Peyer's patch (tissue), 4 donors: Measurements from ENCODE around the gene SLC4A1AP.

Experiments
- POLR2A ChIP-seq, 2 donors: fragments of 450-650 bp; IDR thresholded peaks; one replicate each; pipeline ENCODE4 v1.5.1; 2017; ENCODE audit warnings: antibody characterized with exemption in 2 of 2, mild to moderate bottlenecking in 2 of 2, moderate library complexity in 2 of 2
- TF ChIP-seq, protein P1 (sequence below), 6 experiments: fragments of 450-650 bp in 4 of 6; fragments of 200-600 bp in 2 of 6; sonication (generic) in 1 of 6; IDR thresholded peaks; one replicate each; pipeline ENCODE4 v1.5.1; 2017 to 2019; ENCODE audit warnings: antibody characterized with exemption in 6 of 6, mild to moderate bottlenecking in 3 of 6, moderate library complexity in 1 of 6

DNA sequence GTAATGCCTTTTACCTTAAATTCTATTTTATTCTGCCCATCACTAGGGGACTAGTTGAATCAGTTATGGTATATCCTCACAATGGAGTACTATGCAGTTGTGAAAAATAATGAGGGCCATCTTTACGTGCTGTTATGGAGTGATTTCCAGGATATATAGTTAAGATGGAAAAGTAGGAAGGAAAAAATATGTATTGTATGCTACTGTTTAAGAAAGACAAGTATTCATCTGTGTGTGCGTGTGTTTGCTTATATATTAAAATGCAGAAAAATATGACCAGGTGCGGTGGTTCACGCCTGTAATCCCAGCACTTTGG is 75.3 kb downstream of the SLC4A1AP start:
- no peak for TF ChIP-seq POLR2A (IDR thresholded peaks at IDR 0.05)
- TF ChIP-seq, protein P1, sequence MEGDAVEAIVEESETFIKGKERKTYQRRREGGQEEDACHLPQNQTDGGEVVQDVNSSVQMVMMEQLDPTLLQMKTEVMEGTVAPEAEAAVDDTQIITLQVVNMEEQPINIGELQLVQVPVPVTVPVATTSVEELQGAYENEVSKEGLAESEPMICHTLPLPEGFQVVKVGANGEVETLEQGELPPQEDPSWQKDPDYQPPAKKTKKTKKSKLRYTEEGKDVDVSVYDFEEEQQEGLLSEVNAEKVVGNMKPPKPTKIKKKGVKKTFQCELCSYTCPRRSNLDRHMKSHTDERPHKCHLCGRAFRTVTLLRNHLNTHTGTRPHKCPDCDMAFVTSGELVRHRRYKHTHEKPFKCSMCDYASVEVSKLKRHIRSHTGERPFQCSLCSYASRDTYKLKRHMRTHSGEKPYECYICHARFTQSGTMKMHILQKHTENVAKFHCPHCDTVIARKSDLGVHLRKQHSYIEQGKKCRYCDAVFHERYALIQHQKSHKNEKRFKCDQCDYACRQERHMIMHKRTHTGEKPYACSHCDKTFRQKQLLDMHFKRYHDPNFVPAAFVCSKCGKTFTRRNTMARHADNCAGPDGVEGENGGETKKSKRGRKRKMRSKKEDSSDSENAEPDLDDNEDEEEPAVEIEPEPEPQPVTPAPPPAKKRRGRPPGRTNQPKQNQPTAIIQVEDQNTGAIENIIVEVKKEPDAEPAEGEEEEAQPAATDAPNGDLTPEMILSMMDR (IDR thresholded peaks at IDR 0.05) = no peak
